Measurements from ENCODE around the gene GDF2.

DNA sequence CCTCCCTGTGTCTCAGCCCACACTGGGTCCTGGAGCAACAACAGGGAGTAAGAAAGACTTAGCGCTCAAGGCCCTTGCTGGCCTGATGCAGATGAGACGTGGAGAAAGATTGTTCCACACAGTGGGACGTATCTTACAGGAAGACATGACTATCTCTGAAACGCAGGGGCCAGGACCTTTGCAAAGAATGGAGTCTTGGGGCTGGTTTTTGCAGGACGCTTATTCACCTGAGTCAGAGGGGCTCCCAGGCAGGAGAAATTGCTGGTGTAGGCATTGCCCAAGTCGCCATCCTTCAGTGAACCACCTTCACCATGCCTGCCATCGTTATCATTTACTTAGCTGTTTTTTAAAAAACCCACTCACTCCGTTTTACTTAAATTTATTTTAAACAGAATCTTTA, 34.0 kb upstream of the GDF2 start:
- TF ChIP-seq, protein P1, sequence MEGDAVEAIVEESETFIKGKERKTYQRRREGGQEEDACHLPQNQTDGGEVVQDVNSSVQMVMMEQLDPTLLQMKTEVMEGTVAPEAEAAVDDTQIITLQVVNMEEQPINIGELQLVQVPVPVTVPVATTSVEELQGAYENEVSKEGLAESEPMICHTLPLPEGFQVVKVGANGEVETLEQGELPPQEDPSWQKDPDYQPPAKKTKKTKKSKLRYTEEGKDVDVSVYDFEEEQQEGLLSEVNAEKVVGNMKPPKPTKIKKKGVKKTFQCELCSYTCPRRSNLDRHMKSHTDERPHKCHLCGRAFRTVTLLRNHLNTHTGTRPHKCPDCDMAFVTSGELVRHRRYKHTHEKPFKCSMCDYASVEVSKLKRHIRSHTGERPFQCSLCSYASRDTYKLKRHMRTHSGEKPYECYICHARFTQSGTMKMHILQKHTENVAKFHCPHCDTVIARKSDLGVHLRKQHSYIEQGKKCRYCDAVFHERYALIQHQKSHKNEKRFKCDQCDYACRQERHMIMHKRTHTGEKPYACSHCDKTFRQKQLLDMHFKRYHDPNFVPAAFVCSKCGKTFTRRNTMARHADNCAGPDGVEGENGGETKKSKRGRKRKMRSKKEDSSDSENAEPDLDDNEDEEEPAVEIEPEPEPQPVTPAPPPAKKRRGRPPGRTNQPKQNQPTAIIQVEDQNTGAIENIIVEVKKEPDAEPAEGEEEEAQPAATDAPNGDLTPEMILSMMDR (IDR thresholded peaks at IDR 0.05) = no peak
- TF ChIP-seq POLR2A (IDR thresholded peaks at IDR 0.05) = no peak

Measured in tibial nerve (tissue), 3 donors.